GM12878 (cell line): ENCODE results near the gene TSPYL6. TPM values are rescaled to one million over a fixed set of nuclear protein-coding genes. Genes with fewer than 3 reads are reported as not detected.

Source experiments
- ATAC-seq: fragments of 200-7000 bp; cut with Tn5 transposase; 3 replicates; pipeline ENCODE4 v1.9.1; 2020; ENCODE audit warnings: mild to moderate bottlenecking, moderate library complexity
- BruUV-seq: library from RNA; stranded (reverse); fragments of 400-500 nt; replicated peaks from 2 replicates; lab custom pipeline; 2021; lab: Mats Ljungman, UMichigan
- CTCF ChIA-PET: fragments of 300-600 bp; sonication (Branson Sonifier 250); formaldehyde crosslinking; extraction: SDS; loops from one replicate; lab custom pipeline; 2021; ENCODE audit warnings: inconsistent platforms; lab: Yijun Ruan, JAX
- POLR2A ChIA-PET: fragments of 350-600 bp; formaldehyde crosslinking; extraction: SDS; loops from one replicate; lab custom pipeline; 2021; ENCODE audit warnings: inconsistent platforms; lab: Charles Lee
- RAD21 ChIA-PET: fragments of 300-600 bp; sonication (Branson Sonifier 250); formaldehyde crosslinking; loops from one replicate; lab custom pipeline; 2023; ENCODE audit warnings: antibody characterized with exemption; ENCODE audit not compliant: unreplicated experiment; lab: Charles Lee
- SMC1A ChIA-PET: fragments of 300-600 bp; sonication (Branson Sonifier 250); formaldehyde crosslinking; loops from one replicate; lab custom pipeline; 2023; ENCODE audit not compliant: unreplicated experiment, uncharacterized antibody; lab: Charles Lee
- DNase-seq: peaks from one replicate; pipeline ENCODE4 v3.0.0-alpha.2; 2011; ENCODE audit warnings: low read depth, low spot score
- FAIRE-seq: peaks from 3 replicates; lab custom pipeline; 2011; peaks lifted over from hg19 to GRCh38; lab: Jason Lieb, UNC
- H2AFZ ChIP-seq: 2 replicates; pipeline ENCODE4 v1.6.0; 2011; ENCODE audit warnings: low read depth, low read length, control low read depth; ENCODE audit not compliant: control insufficient read depth
- H3K27ac ChIP-seq: 2 replicates; pipeline ENCODE4 v1.5.1; 2011; ENCODE audit warnings: control low read depth; ENCODE audit not compliant: control insufficient read depth, insufficient read depth
- H3K27me3 ChIP-seq, 2 experiments: replicated peaks in 1 of 2; 2 replicates each; pipeline versions ENCODE4 v1.6.0 to v1.6.1; 2011; ENCODE audit warnings: low read length in 1 of 2; ENCODE audit not compliant: control insufficient read depth in 2 of 2, insufficient read depth in 2 of 2
- H3K36me3 ChIP-seq, 2 experiments: 2 replicates each; pipeline ENCODE4 v1.5.1; 2011; ENCODE audit warnings: low read length in 1 of 2; ENCODE audit not compliant: control insufficient read depth in 2 of 2, insufficient read depth in 2 of 2
- H3K4me1 ChIP-seq: 2 replicates; pipeline ENCODE4 v1.6.1; 2011; ENCODE audit warnings: mild to moderate bottlenecking, low read length, moderate library complexity, mixed read lengths; ENCODE audit not compliant: control insufficient read depth, insufficient read depth
- H3K4me2 ChIP-seq: 2 replicates; pipeline ENCODE4 v1.6.0; 2011; ENCODE audit warnings: control low read depth; ENCODE audit not compliant: control insufficient read depth, insufficient read depth
- H3K4me3 ChIP-seq: fragments of 200-600 bp; sonication (generic); 2 replicates; pipeline ENCODE4 v1.5.1; 2016
- H3K79me2 ChIP-seq: 2 replicates; pipeline ENCODE4 v1.6.0; 2011; ENCODE audit warnings: low read length; ENCODE audit not compliant: control insufficient read depth, insufficient read depth
- H3K9ac ChIP-seq: 2 replicates; pipeline ENCODE4 v1.8.0; 2011; ENCODE audit warnings: low read length, control low read depth, mixed read lengths; ENCODE audit not compliant: control insufficient read depth, insufficient read depth
- H3K9me3 ChIP-seq: replicated peaks from 3 replicates; pipeline ENCODE4 v1.5.1; 2011; ENCODE audit warnings: mild to moderate bottlenecking, low read length; ENCODE audit not compliant: control insufficient read depth, insufficient read depth
- H4K20me1 ChIP-seq: 2 replicates; pipeline ENCODE4 v1.6.0; 2011; ENCODE audit not compliant: control insufficient read depth, insufficient read depth
- CEBPZ ChIP-seq: fragments of 150-350 bp; IDR thresholded peaks from 2 replicates; pipeline ENCODE4 v1.6.1; 2016; ENCODE audit warnings: low read depth, low read length
- DPF2 ChIP-seq: fragments of 450-650 bp; IDR thresholded peaks from 2 replicates; pipeline ENCODE4 v1.6.1; 2017; ENCODE audit warnings: mild to moderate bottlenecking
- ETV6 ChIP-seq, 2 experiments: fragments of 450-650 bp in 1 of 2; IDR thresholded peaks in 1 of 2; conservative IDR thresholded peaks in 1 of 2; 2 replicates each; pipeline ENCODE4 v1.6.1; 2014; ENCODE audit warnings: antibody characterized with exemption in 1 of 2, borderline replicate concordance in 1 of 2, low read depth in 1 of 2, mild to moderate bottlenecking in 1 of 2, moderate library complexity in 1 of 2
- FOS ChIP-seq: IDR thresholded peaks from 3 replicates; pipeline ENCODE4 v1.6.1; 2011; ENCODE audit warnings: borderline replicate concordance; ENCODE audit not compliant: insufficient read length; ENCODE audit errors: extremely low read depth
- IKZF1 ChIP-seq: fragments of 450-650 bp; conservative IDR thresholded peaks from 2 replicates; pipeline ENCODE4 v1.6.1; 2017; ENCODE audit warnings: antibody characterized with exemption, mild to moderate bottlenecking
- IKZF2 ChIP-seq, 2 experiments: fragments of 450-650 bp; IDR thresholded peaks; 2 replicates each; pipeline ENCODE4 v1.6.1; 2017; ENCODE audit warnings: mild to moderate bottlenecking in 2 of 2, moderate library complexity in 2 of 2
- IRF3 ChIP-seq: fragments of 450-650 bp; IDR thresholded peaks from 2 replicates; pipeline ENCODE4 v1.6.1; 2014; ENCODE audit warnings: mild to moderate bottlenecking
- JUND ChIP-seq: IDR thresholded peaks from 2 replicates; pipeline ENCODE4 v1.6.1; 2012; ENCODE audit warnings: low read depth, mild to moderate bottlenecking, low read length, improper control_type of control experiment, moderate library complexity
- MXI1 ChIP-seq: fragments of 150-350 bp; IDR thresholded peaks from 2 replicates; pipeline ENCODE4 v1.6.1; 2011; ENCODE audit warnings: low read depth, mild to moderate bottlenecking, inconsistent platforms, low read length, improper control_type of control experiment
- MYB ChIP-seq: fragments of 150-350 bp; IDR thresholded peaks from 2 replicates; pipeline ENCODE4 v1.6.1; 2014; ENCODE audit warnings: mild to moderate bottlenecking, low read depth, low read length, borderline replicate concordance
- NR2C2 ChIP-seq: IDR thresholded peaks from 2 replicates; pipeline ENCODE4 v1.6.1; 2011; ENCODE audit warnings: borderline replicate concordance, low read depth; ENCODE audit not compliant: control insufficient read depth, insufficient read length
- NRF1 ChIP-seq: conservative IDR thresholded peaks from 2 replicates; pipeline ENCODE4 v1.6.1; 2011; ENCODE audit warnings: mild to moderate bottlenecking, low read depth, low read length, improper control_type of control experiment
- ZNF217 ChIP-seq: fragments of 450-650 bp; IDR thresholded peaks from 2 replicates; pipeline ENCODE4 v1.6.1; 2017; ENCODE audit warnings: antibody characterized with exemption, mild to moderate bottlenecking
- ZNF622 ChIP-seq: fragments of 450-650 bp; IDR thresholded peaks from 2 replicates; pipeline ENCODE4 v1.6.1; 2017; ENCODE audit warnings: mild to moderate bottlenecking, inconsistent platforms
- ZSCAN29 ChIP-seq: fragments of 450-650 bp; IDR thresholded peaks from 2 replicates; pipeline ENCODE4 v1.6.1; 2017; ENCODE audit warnings: mild to moderate bottlenecking, moderate library complexity
- WGBS: methylation state at CpG from one replicate; pipeline ENCODE4 v1.1.6; 2016; ENCODE audit warnings: low lambda C conversion rate; ENCODE audit not compliant: insufficient replicate concordance, insufficient coverage; ENCODE audit errors: missing lambda C conversion rate; 5-methylcytosine and 5-hydroxymethylcytosine counted together
- in situ Hi-C: fragments of 300-500 bp; cut with MboI; formaldehyde crosslinking; loops from 9 replicates; pipeline ENCODE4 v1.14.3; 2018; ENCODE audit warnings: mixed read lengths
- intact Hi-C: fragments of 100-400 bp; cut with micrococcal nuclease; formaldehyde crosslinking; loops from one replicate; pipeline ENCODE4 v1.14.2; 2022; ENCODE audit not compliant: unreplicated experiment
- polyA plus RNA-seq, 11 experiments: library from polyadenylated mRNA; depleted of rRNA in 4 of 11; unstranded in 6 of 11; stranded (reverse) in 5 of 11; fragments of >200 nt; fragmentation: Nextera tagmentation in 4 of 11; fragmentation: Illumina TruSeq in 1 of 11; extraction: Ambion mirVana in 4 of 11; extraction: Trizol in 1 of 11; gene quantifications; 1 replicate in 1 of 11; 2 replicates in 10 of 11; pipeline versions ENCODE4 v1.2.1 to v1.2.3, GENCODE V29; 2011 to 2016; ENCODE audit warnings: inconsistent platforms in 2 of 11, missing spikeins in 2 of 11, low read depth in 1 of 11
- total RNA-seq, 4 experiments: library from RNA; depleted of rRNA in 3 of 4; stranded (reverse); fragments of >200 nt in 3 of 4; fragmentation: Illumina TruSeq in 1 of 4; extraction: Trizol in 1 of 4; gene quantifications; 2 replicates each; pipeline versions ENCODE4 v1.2.1 to v1.2.3, GENCODE V29; 2013 to 2021

TSPYL6 gene
- total and polyA plus RNA-seq, 10 of the 15 experiments (the other 5 are each of a cell fraction or from before 2014, with no cell fraction given), result not detected

GRCh38 chr2:54271843-54272627 is 16.0 kb upstream of the TSPYL6 start (continued):
- TF ChIP-seq CEBPZ (no peak), ZNF622 (no peak), ZNF217 (no peak), IKZF2 (IDR thresholded peaks at IDR 0.05) (no peak; a peak in 2 of 4 replicates)
- TF ChIP-seq, all 136 proteins: peak for 10

GRCh38 chr2:54271189-54271588 is 15.2 kb upstream of the TSPYL6 start:
- DNase-seq, result no peak
- Histone ChIP-seq H3K9ac (no peak overlapping the region), H3K36me3 (no peaks in the 10 kb centered on the region), H3K27me3 (no peaks in the 10 kb centered on the region), H2AFZ (no peak overlapping the region), H3K4me2 (peak overlapping the region; percentile 17; the same call in 1 of the 2 replicates), H4K20me1 (no peaks in the 10 kb centered on the region), H3K27ac (peak overlapping the region; percentile 22; the same call in 1 of the 2 replicates), H3K4me1 (peaks cover 6% of the 10 kb centered on the region; the same call in 1 of the 2 replicates), H3K79me2 (no peaks in the 10 kb centered on the region), H3K9me3 (no peaks in the 10 kb centered on the region), H3K4me3 (no peak overlapping the region)
- FAIRE-seq, result no peak
- ChIA-PET RAD21 (no interaction called here), POLR2A (interaction anchor here (0.6 kb wide), 1 partner anchor 173 kb away, joined by 3 read pairs; no protein-coding TSS in a partner anchor), SMC1A (no interaction called here), CTCF (no interaction called here)
- no TSS peak for BruUV-seq
- 98% methylated on average over 4 of the region's 4 CpGs for WGBS
- peak; percentile 73 for ATAC-seq
- intact Hi-C loops, result no loop called here
- in situ Hi-C loops, result no loop called here
- TF ChIP-seq IKZF1 (0 out of 2 replicates have a peak, but pooled peaks have one; percentile 17), ETV6 (conservative IDR thresholded peaks at IDR 0.05 in 1 of 2, IDR thresholded peaks at IDR 0.05 in 1 of 2; ENCODE audit: borderline replicate concordance in 1 of 2, low read depth in 1 of 2) (no peak), ZSCAN29 (no peak), NR2C2 (no peak), NRF1 (no peak), IKZF2 (IDR thresholded peaks at IDR 0.05) (0 out of 4 replicates have a peak, but pooled peaks of 1 of the 2 experiments have one; percentile 10), DPF2 (no peak), JUND (no peak), FOS (no peak), ZNF622 (no peak), MXI1 (no peak), MYB (no peak), IRF3 (no peak)
